Measurements from ENCODE around the gene UNC5B. TPM values are rescaled to one million over a fixed set of nuclear protein-coding genes. Genes with fewer than 3 reads are reported as not detected.

The UNC5B gene
- total RNA-seq, 1 donor from 2014 or later = 26.9 TPM

DNA sequence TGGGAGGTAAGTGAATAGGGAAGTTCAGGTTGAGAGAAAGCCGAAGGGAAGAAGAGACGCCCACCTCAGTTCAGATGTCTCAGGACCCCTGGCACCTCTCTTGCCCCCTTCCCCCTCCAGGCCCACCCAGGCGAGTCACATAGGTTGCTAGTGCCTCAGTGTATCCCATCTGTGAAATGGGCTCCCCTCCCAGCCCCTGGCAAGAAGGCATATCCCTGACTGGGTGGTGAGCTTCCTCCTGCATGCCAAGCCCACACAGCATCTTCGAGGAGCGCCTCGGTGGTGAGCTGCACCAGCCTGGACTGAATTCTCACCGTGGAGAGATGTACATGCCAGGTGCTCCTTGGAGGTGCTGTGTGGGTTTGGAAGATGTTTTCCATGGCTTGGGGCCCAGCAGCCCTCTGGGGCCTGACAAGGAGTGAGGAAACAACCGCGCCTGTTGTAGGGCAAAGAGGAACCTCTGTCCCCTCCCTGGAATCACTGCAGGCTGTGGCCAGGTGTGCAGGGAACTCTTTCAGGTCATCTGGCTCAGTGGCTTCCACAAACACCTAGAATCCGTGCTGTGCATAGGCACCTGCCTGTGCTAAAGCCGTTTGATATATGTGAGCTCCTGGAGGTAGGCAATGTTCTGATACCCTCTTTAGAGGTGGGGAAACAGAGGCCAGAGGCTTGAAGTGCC lies 45.1 kb downstream of the UNC5B start:
- H3K36me3 ChIP-seq (ENCODE audit: control insufficient read depth, insufficient read depth, low read length) = no peaks in the 10 kb centered on the region
- H3K4me3 ChIP-seq (ENCODE audit: low read depth, low read length) = no peak overlapping the region
- TF ChIP-seq, protein P1, sequence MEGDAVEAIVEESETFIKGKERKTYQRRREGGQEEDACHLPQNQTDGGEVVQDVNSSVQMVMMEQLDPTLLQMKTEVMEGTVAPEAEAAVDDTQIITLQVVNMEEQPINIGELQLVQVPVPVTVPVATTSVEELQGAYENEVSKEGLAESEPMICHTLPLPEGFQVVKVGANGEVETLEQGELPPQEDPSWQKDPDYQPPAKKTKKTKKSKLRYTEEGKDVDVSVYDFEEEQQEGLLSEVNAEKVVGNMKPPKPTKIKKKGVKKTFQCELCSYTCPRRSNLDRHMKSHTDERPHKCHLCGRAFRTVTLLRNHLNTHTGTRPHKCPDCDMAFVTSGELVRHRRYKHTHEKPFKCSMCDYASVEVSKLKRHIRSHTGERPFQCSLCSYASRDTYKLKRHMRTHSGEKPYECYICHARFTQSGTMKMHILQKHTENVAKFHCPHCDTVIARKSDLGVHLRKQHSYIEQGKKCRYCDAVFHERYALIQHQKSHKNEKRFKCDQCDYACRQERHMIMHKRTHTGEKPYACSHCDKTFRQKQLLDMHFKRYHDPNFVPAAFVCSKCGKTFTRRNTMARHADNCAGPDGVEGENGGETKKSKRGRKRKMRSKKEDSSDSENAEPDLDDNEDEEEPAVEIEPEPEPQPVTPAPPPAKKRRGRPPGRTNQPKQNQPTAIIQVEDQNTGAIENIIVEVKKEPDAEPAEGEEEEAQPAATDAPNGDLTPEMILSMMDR (IDR thresholded peaks at IDR 0.05; ENCODE audit: insufficient read depth, low read length, poor library complexity, severe bottlenecking) = no peak
- no peaks in the 10 kb centered on the region for H3K27me3 ChIP-seq (ENCODE audit: control insufficient read depth, insufficient read depth, low read length)
- no peak for DNase-seq (ENCODE audit: low read depth)

DNA sequence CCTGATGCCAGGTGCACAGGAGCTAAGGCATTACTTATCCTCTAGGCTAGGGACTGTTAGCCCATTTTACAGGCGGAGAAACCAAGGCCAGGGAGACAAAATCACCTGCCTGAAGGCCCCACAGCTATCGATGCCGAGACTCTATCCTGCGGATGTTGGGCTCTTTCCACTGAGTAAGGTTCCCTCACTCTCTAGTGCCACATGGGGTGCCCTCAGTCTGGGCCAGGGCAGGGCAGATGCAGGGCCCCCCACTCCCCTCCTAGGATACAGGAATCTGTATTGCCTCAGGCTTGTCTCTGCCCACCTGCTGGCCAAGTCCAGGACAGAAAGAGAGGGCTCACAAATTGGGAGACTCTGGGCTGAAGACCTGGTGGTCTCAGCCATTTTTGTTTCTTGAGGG lies 45.7 kb downstream of the UNC5B start:
- no peak for DNase-seq (ENCODE audit: low read depth)
- TF ChIP-seq, protein P1 (IDR thresholded peaks at IDR 0.05; ENCODE audit: insufficient read depth, low read length, poor library complexity, severe bottlenecking) = no peak

DNA sequence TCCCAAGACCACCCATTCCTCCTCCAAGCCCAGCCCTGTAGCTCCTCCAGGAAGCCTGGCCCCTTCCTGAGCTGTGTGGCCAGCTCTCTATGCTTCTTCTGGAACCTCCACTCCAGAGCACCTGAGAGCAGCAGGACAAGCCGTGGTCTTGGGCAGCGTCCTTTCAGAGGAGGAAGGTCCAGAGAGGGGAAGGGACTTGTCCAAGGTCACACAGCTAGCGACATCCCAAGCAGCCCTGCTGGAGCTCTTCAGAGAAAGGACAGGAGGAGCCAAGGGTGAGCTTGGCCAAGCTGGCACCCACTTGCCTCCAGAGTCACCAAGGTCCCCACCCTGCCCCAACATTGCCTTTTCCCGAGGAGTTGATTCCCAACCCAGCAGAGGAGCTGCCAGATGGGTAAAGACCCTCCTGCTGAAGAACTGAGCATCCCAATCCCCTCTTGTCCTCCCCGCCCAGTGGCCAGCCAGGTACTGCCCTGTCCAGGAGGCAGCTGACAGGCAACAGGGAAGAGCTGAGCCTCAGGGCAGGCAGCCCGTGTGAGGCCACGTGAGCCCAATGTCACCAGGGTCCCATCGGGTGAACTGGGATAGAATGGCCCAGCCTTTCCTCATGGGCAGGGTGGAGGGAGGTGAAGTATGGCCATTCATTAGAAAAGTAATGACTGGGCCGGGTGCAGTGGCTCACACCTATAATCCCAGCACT lies 46.2 kb downstream of the UNC5B start:
- TF ChIP-seq, protein P1 (IDR thresholded peaks at IDR 0.05; ENCODE audit: insufficient read depth, low read length, poor library complexity, severe bottlenecking) = no peak
- H3K27me3 ChIP-seq (ENCODE audit: control insufficient read depth, insufficient read depth, low read length) = peaks cover 4% of the 10 kb centered on the region
- DNase-seq (ENCODE audit: low read depth) = no peak

More for the DNA sequence above, 45.7 kb downstream of the UNC5B start:
- no peaks in the 10 kb centered on the region for H3K36me3 ChIP-seq (ENCODE audit: control insufficient read depth, insufficient read depth, low read length)
- H3K27me3 ChIP-seq (ENCODE audit: control insufficient read depth, insufficient read depth, low read length) = peaks cover 1% of the 10 kb centered on the region
- no peak overlapping the region for H3K4me3 ChIP-seq (ENCODE audit: low read depth, low read length)

DNA sequence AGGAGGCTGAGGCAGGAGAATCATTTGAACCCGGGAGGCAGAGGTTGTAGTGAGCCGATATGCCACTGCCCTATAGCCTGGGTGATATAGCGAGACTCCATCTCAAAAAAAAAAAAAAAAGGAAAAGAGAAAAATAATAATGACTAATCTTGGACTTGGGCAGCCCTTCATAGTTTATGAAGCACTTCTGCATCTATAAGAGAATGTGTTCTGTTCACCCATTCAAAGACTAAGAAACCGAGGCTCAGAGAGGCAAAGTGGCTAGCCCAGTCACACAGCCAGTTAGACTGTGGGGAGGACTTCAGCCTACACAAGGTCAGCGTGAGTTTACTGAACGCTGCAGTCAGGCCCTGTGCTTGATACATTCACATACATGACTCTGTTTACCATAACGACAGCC lies 46.9 kb downstream of the UNC5B start:
- TF ChIP-seq, protein P1 (IDR thresholded peaks at IDR 0.05; ENCODE audit: insufficient read depth, low read length, poor library complexity, severe bottlenecking) = no peak
- H3K4me3 ChIP-seq (ENCODE audit: low read depth, low read length) = no peak overlapping the region
- H3K27me3 ChIP-seq (ENCODE audit: control insufficient read depth, insufficient read depth, low read length) = peaks cover 4% of the 10 kb centered on the region
- H3K36me3 ChIP-seq (ENCODE audit: control insufficient read depth, insufficient read depth, low read length) = no peaks in the 10 kb centered on the region
- no peak for DNase-seq (ENCODE audit: low read depth)

More for the DNA sequence above, 46.2 kb downstream of the UNC5B start:
- Histone ChIP-seq H3K4me3 (ENCODE audit: low read depth, low read length) (no peak overlapping the region), H3K36me3 (ENCODE audit: control insufficient read depth, insufficient read depth, low read length) (no peaks in the 10 kb centered on the region)

DNA sequence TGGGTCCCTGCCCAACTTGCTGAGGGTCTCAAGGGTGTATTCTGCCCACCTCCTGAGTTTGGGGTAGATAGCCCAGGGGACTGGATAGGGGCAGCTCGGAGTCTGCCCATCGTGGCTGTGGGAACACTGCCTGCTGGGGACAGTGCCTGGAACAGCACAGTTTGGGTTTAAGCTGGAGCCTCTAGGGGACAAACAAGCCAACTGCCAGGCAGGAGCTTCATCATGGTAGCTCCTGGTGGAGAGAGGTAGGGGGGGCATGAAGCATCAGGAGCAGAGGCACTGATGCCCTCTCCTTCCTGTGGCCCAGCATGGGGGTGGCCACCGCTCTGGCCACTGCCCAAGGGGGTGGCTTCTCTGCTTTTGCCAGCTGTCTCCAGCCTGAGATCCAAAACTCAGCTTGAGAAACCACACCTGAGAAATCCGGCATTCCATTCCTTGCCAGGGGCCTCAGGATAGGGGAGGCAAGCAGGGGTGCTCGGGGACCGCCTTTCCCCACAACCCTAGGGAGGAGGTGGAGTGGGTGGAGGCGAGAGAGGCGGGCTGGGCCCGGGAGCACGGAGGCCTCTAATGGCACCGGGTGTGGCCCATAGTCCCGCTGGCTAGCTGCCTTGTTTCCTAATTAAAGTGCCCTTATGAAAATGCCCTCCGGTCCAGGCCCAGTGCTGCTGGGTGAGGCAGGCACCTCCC lies 47.6 kb downstream of the UNC5B start:
- Histone ChIP-seq H3K27me3 (ENCODE audit: control insufficient read depth, insufficient read depth, low read length) (peaks cover 4% of the 10 kb centered on the region), H3K4me3 (ENCODE audit: low read depth, low read length) (no peak overlapping the region), H3K36me3 (ENCODE audit: control insufficient read depth, insufficient read depth, low read length) (no peaks in the 10 kb centered on the region)
- no peak for DNase-seq (ENCODE audit: low read depth)
- TF ChIP-seq, protein P1 (IDR thresholded peaks at IDR 0.05; ENCODE audit: insufficient read depth, low read length, poor library complexity, severe bottlenecking) = no peak

Data from kidney epithelial cell (primary cell).